ENCODE results near the gene SKI.

Gene SKI

DNA sequence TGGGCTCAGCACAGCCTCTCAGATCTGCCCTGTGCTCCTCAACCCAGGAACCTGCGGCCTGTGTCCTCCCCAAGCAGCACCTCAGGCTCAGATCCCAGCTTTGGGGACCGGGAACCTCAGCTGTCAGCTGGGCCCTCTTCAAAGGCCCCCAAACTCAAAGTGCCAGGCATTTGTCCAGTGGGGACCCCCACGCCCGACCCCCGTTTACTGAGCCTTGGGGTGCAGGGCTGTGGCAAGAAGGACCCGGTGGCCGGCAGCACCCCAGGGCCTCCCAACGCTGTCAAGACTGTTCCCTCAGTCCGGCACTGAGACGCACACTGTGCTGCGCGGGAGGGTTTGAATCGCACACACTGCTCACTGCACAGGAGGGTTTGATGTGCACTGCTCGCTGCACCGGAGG, 128.3 kb downstream of the SKI start:
- Histone ChIP-seq H3K18ac (ENCODE audit: low read length) (peak overlapping the region; percentile 27), H4K91ac (ENCODE audit: low read depth, low read length, poor library complexity) (no peak overlapping the region), H3K14ac (ENCODE audit: low read length) (no peak overlapping the region), H3K27me3 (ENCODE audit: control insufficient read depth in 3 of 3, insufficient read depth in 3 of 3, low read depth in 1 of 3, low read length in 3 of 3) (peaks cover 0 to 2% (median 0%) of the 10 kb centered on the region in 3 experiments), H2BK120ac (ENCODE audit: low read depth, low read length) (no peak overlapping the region), H2AFZ (ENCODE audit: low read length) (no peak overlapping the region), H2BK15ac (ENCODE audit: low read length) (peak overlapping the region; percentile 47), H3K23ac (ENCODE audit: low read depth, low read length, poor library complexity) (no peak overlapping the region), H3K4ac (ENCODE audit: low read length) (no peak overlapping the region), H4K8ac (ENCODE audit: low read depth, low read length) (no peak overlapping the region), H3K9me3 (replicated peaks in 1 of 2; ENCODE audit: control insufficient read depth in 2 of 2, insufficient read depth in 1 of 2, low read depth in 1 of 2, low read length in 2 of 2) (no peaks in the 10 kb centered on the region), H2BK5ac (ENCODE audit: low read length) (peak overlapping the region; percentile 84), H3K9ac (ENCODE audit: low read depth, low read length, poor library complexity) (peak overlapping the region; percentile 30), H3K79me1 (ENCODE audit: low read depth, low read length) (no peaks in the 10 kb centered on the region), H3K36me3 (replicated peaks in 1 of 2; ENCODE audit: control insufficient read depth in 2 of 2, insufficient read depth in 2 of 2, low read length in 2 of 2) (no peaks in the 10 kb centered on the region), H3K27ac (replicated peaks; ENCODE audit: low read length) (no peak overlapping the region), H3K4me1 (ENCODE audit: control insufficient read depth in 2 of 2, insufficient read depth in 1 of 2, low read depth in 1 of 2, low read length in 2 of 2) (peaks cover 3% of the 10 kb centered on the region in 2 donors), H3K4me2 (ENCODE audit: insufficient read depth, low read length, poor library complexity, severe bottlenecking) (no peak overlapping the region), H2AK5ac (ENCODE audit: low read depth, low read length) (peak overlapping the region; percentile 93), H3K4me3 (ENCODE audit: low read length in 2 of 2) (no peak overlapping the region), H2BK12ac (ENCODE audit: low read length) (peak overlapping the region; percentile 73)
- DNase-seq (ENCODE audit: low spot score) = no peak
- no CpG with 5 or more reads among the region's 15 CpGs for WGBS, 2 donors (ENCODE audit: extremely low coverage in 2 of 2, insufficient read length in 2 of 2, insufficient replicate concordance in 1 of 2)

DNA sequence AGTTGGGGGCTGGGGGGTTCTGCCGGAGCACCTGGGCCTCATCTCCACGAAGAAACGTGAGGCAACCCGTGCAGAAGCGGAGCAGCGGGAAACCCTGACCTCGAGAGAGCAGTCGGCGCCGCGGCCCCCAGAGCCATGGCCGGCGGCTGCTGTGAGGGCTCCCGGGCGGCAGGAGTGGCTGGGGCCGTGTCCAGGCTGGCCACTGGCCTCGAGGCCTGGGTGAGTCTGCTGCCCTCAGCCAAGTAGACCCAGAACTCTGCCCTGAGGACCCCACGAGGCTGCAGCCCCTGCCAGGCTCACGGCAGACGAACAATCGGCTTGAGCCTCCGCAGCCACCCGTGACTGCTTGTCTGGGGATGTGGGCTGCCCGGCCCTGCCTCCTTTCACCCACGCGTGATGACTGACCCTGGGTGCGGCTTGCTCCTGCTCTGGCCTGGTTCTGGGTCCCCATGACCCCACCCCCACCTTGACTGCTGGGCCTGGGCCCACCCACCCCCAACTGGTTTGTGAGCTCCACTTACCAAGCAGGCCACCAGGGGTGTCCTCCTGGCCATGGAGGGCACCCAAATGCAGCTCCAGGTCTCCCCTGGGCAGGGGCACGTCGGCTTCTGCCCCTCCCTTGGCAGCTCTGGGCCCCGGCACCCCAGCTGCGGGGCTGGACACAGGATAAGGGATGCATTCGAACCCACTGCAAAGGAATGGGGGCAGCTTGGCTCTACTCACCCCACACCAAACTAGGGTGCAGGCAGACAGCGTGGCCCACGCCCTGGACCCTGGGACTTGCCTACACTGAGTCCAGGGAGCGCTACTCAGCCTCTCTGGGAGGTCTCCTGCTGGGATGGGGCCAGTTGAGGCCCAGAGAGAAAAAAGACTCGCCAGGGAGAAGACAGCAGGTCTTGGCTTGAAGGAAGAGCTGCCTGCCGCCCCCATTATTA, 129.1 kb downstream of the SKI start:
- Histone ChIP-seq H3K14ac (ENCODE audit: low read length) (peak overlapping the region; percentile 42), H3K79me1 (ENCODE audit: low read depth, low read length) (no peaks in the 10 kb centered on the region), H2AK5ac (ENCODE audit: low read depth, low read length) (peak overlapping the region; percentile 48), H2BK120ac (ENCODE audit: low read depth, low read length) (no peak overlapping the region), H3K18ac (ENCODE audit: low read length) (peak overlapping the region; percentile 46), H3K4me1 (ENCODE audit: control insufficient read depth in 2 of 2, insufficient read depth in 1 of 2, low read depth in 1 of 2, low read length in 2 of 2) (peaks cover 3% of the 10 kb centered on the region in 2 donors), H4K91ac (ENCODE audit: low read depth, low read length, poor library complexity) (no peak overlapping the region), H2BK12ac (ENCODE audit: low read length) (no peak overlapping the region), H3K9me3 (replicated peaks in 1 of 2; ENCODE audit: control insufficient read depth in 2 of 2, insufficient read depth in 1 of 2, low read depth in 1 of 2, low read length in 2 of 2) (no peaks in the 10 kb centered on the region), H3K4me2 (ENCODE audit: insufficient read depth, low read length, poor library complexity, severe bottlenecking) (no peak overlapping the region), H2BK15ac (ENCODE audit: low read length) (no peak overlapping the region), H3K36me3 (replicated peaks in 1 of 2; ENCODE audit: control insufficient read depth in 2 of 2, insufficient read depth in 2 of 2, low read length in 2 of 2) (no peaks in the 10 kb centered on the region), H3K27ac (replicated peaks; ENCODE audit: low read length) (no peak overlapping the region), H2BK5ac (ENCODE audit: low read length) (no peak overlapping the region), H3K27me3 (ENCODE audit: control insufficient read depth in 3 of 3, insufficient read depth in 3 of 3, low read depth in 1 of 3, low read length in 3 of 3) (peaks cover 0 to 2% (median 0%) of the 10 kb centered on the region in 3 experiments), H3K9ac (ENCODE audit: low read depth, low read length, poor library complexity) (peak overlapping the region; percentile 54), H3K23ac (ENCODE audit: low read depth, low read length, poor library complexity) (peak overlapping the region; percentile 77), H3K4ac (ENCODE audit: low read length) (no peak overlapping the region), H4K8ac (ENCODE audit: low read depth, low read length) (no peak overlapping the region), H3K4me3 (ENCODE audit: low read length in 2 of 2) (no peak overlapping the region), H2AFZ (ENCODE audit: low read length) (no peak overlapping the region)
- DNase-seq (ENCODE audit: low spot score) = no peak
- WGBS, 2 donors (ENCODE audit: extremely low coverage in 2 of 2, insufficient read length in 2 of 2, insufficient replicate concordance in 1 of 2) = no CpG with 5 or more reads among the region's 37 CpGs

- WGBS, 2 donors (ENCODE audit: extremely low coverage in 2 of 2, insufficient read length in 2 of 2, insufficient replicate concordance in 1 of 2) = no CpG with 5 or more reads among the region's 13 CpGs
- Histone ChIP-seq H2BK12ac (ENCODE audit: low read length) (no peak overlapping the region), H3K4me2 (ENCODE audit: insufficient read depth, low read length, poor library complexity, severe bottlenecking) (no peak overlapping the region), H3K9ac (ENCODE audit: low read depth, low read length, poor library complexity) (no peak overlapping the region), H3K4ac (ENCODE audit: low read length) (no peak overlapping the region), H2AK5ac (ENCODE audit: low read depth, low read length) (no peak overlapping the region), H3K14ac (ENCODE audit: low read length) (no peak overlapping the region), H2AFZ (ENCODE audit: low read length) (no peak overlapping the region), H4K8ac (ENCODE audit: low read depth, low read length) (no peak overlapping the region), H2BK120ac (ENCODE audit: low read depth, low read length) (no peak overlapping the region), H3K4me3 (ENCODE audit: low read length in 2 of 2) (no peak overlapping the region), H3K4me1 (ENCODE audit: control insufficient read depth in 2 of 2, insufficient read depth in 1 of 2, low read depth in 1 of 2, low read length in 2 of 2) (peaks cover under 1 to 2% of the 10 kb centered on the region in 2 donors), H3K36me3 (replicated peaks in 1 of 2; ENCODE audit: control insufficient read depth in 2 of 2, insufficient read depth in 2 of 2, low read length in 2 of 2) (no peaks in the 10 kb centered on the region), H4K91ac (ENCODE audit: low read depth, low read length, poor library complexity) (no peak overlapping the region), H2BK5ac (ENCODE audit: low read length) (no peak overlapping the region), H3K79me1 (ENCODE audit: low read depth, low read length) (no peaks in the 10 kb centered on the region), H3K18ac (ENCODE audit: low read length) (no peak overlapping the region), H3K9me3 (replicated peaks in 1 of 2; ENCODE audit: control insufficient read depth in 2 of 2, insufficient read depth in 1 of 2, low read depth in 1 of 2, low read length in 2 of 2) (no peaks in the 10 kb centered on the region), H3K23ac (ENCODE audit: low read depth, low read length, poor library complexity) (no peak overlapping the region), H3K27me3 (ENCODE audit: control insufficient read depth in 3 of 3, insufficient read depth in 3 of 3, low read depth in 1 of 3, low read length in 3 of 3) (peaks cover 0 to 2% (median 0%) of the 10 kb centered on the region in 3 experiments), H3K27ac (replicated peaks; ENCODE audit: low read length) (no peak overlapping the region), H2BK15ac (ENCODE audit: low read length) (no peak overlapping the region)
- no peak for DNase-seq (ENCODE audit: low spot score)
Observed at GRCh38 chr1:2358072-2358471, 130.0 kb downstream of the SKI start.

All from neuronal stem cell (in vitro differentiated cells).